DOHH2 (cell line): ENCODE results near the gene FAM53B.

Experiments used
- H3F3A ChIP-seq: fragments of 200-600 bp; sonication (generic), shearing (Covaris generic); 2 replicates; pipeline ENCODE4 v1.6.0; 2016; ENCODE audit warnings: antibody characterized with exemption, mild to moderate bottlenecking; ENCODE audit not compliant: control insufficient read depth, insufficient read depth
- H3K27ac ChIP-seq: fragments of 200-600 bp; sonication (generic); 2 replicates; pipeline ENCODE4 v1.5.1; 2014; ENCODE audit warnings: low read depth, mild to moderate bottlenecking, low read length, moderate library complexity
- H3K27me3 ChIP-seq: fragments of 200-600 bp; sonication (generic); 2 replicates; pipeline ENCODE4 v1.6.1; 2014; ENCODE audit warnings: mild to moderate bottlenecking, low read length, mixed read lengths; ENCODE audit not compliant: control insufficient read depth
- H3K36me3 ChIP-seq: fragments of 200-600 bp; sonication (generic); 2 replicates; pipeline ENCODE4 v1.6.1; 2014; ENCODE audit warnings: mild to moderate bottlenecking, low read length, moderate library complexity, mixed read lengths; ENCODE audit not compliant: control insufficient read depth
- H3K4me1 ChIP-seq: fragments of 200-600 bp; sonication (generic); 2 replicates; pipeline ENCODE4 v1.6.1; 2014; ENCODE audit warnings: mild to moderate bottlenecking, low read length, mixed read lengths; ENCODE audit not compliant: control insufficient read depth
- H3K4me2 ChIP-seq: fragments of 200-600 bp; sonication (generic); 2 replicates; pipeline ENCODE4 v1.6.0; 2014; ENCODE audit warnings: mild to moderate bottlenecking, low read length, moderate library complexity
- H3K4me3 ChIP-seq: fragments of 200-600 bp; sonication (generic); 2 replicates; pipeline ENCODE4 v1.5.1; 2014; ENCODE audit warnings: mild to moderate bottlenecking, low read length, mixed read lengths
- H3K79me2 ChIP-seq: fragments of 200-600 bp; sonication (generic); 2 replicates; pipeline ENCODE4 v1.6.1; 2014; ENCODE audit warnings: mild to moderate bottlenecking, low read length, mixed read lengths; ENCODE audit not compliant: control insufficient read depth
- H3K9me2 ChIP-seq: fragments of 200-600 bp; sonication (generic); replicated peaks from 2 replicates; pipeline ENCODE4 v1.6.1; 2014; ENCODE audit warnings: mild to moderate bottlenecking, low read length, mixed read lengths; ENCODE audit not compliant: control insufficient read depth
- H3K9me3 ChIP-seq: fragments of 200-600 bp; sonication (generic); 2 replicates; pipeline ENCODE4 v1.6.1; 2014; ENCODE audit warnings: antibody characterized with exemption, low read length, mixed read lengths; ENCODE audit not compliant: control insufficient read depth, insufficient read depth
- H4K20me1 ChIP-seq: fragments of 200-600 bp; sonication (generic); 2 replicates; pipeline ENCODE4 v1.6.0; 2014; ENCODE audit warnings: low read depth, mild to moderate bottlenecking, antibody characterized with exemption, low read length, moderate library complexity; ENCODE audit not compliant: control insufficient read depth, insufficient read depth
- CTCF ChIP-seq: fragments of 200-600 bp; sonication (generic); IDR thresholded peaks from one replicate; pipeline ENCODE4 v1.5.1; 2014; ENCODE audit warnings: antibody characterized with exemption, mild to moderate bottlenecking, low read depth, low read length; ENCODE audit not compliant: poor library complexity, severe bottlenecking
- EZH2phosphoT487 ChIP-seq: fragments of 200-600 bp; sonication (generic); IDR thresholded peaks from 2 replicates; pipeline ENCODE4 v1.6.1; 2017; ENCODE audit warnings: borderline replicate concordance, mild to moderate bottlenecking, antibody characterized with exemption, low read length, moderate library complexity, mixed read lengths

The FAM53B gene

GRCh38 chr10:124688889-124689670, 55.1 kb downstream of the FAM53B start:
- Histone ChIP-seq H3K9me2 (no peaks in the 10 kb centered on the region), H4K20me1 (no peaks in the 10 kb centered on the region), H3K79me2 (peaks cover 3% of the 10 kb centered on the region; the same call in 1 of the 2 replicates), H3F3A (no peaks in the 10 kb centered on the region), H3K27ac (no peak overlapping the region), H3K36me3 (peaks cover 65% of the 10 kb centered on the region), H3K9me3 (no peaks in the 10 kb centered on the region), H3K4me2 (no peak overlapping the region), H3K4me3 (no peak overlapping the region), H3K4me1 (peaks cover 30% of the 10 kb centered on the region), H3K27me3 (no peaks in the 10 kb centered on the region)
- no peak for TF ChIP-seq CTCF
- no peak for TF ChIP-seq EZH2phosphoT487

- Histone ChIP-seq H3K4me2 (no peak overlapping the region), H3F3A (no peaks in the 10 kb centered on the region), H3K36me3 (peaks cover 67% of the 10 kb centered on the region), H3K27me3 (no peaks in the 10 kb centered on the region), H3K9me2 (no peaks in the 10 kb centered on the region), H3K4me1 (peaks cover 37% of the 10 kb centered on the region), H3K9me3 (no peaks in the 10 kb centered on the region), H3K27ac (no peak overlapping the region), H3K4me3 (no peak overlapping the region), H4K20me1 (no peaks in the 10 kb centered on the region), H3K79me2 (peaks cover 10% of the 10 kb centered on the region)
- TF ChIP-seq CTCF: no peak
- no peak for TF ChIP-seq EZH2phosphoT487
Measured at GRCh38 chr10:124688386-124688785, 55.8 kb downstream of the FAM53B start.

GRCh38 chr10:124686707-124687376, 57.3 kb downstream of the FAM53B start:
- peaks cover 38% of the 10 kb centered on the region for H3K4me1 ChIP-seq
- peaks cover 20% of the 10 kb centered on the region for H3K79me2 ChIP-seq
- no peaks in the 10 kb centered on the region for H3K9me3 ChIP-seq
- H3K27ac ChIP-seq: no peak overlapping the region
- peaks cover 76% of the 10 kb centered on the region for H3K36me3 ChIP-seq
- no peaks in the 10 kb centered on the region for H3K27me3 ChIP-seq
- no peaks in the 10 kb centered on the region for H4K20me1 ChIP-seq
- no peak overlapping the region for H3K4me2 ChIP-seq
- no peaks in the 10 kb centered on the region for H3F3A ChIP-seq
- no peaks in the 10 kb centered on the region for H3K9me2 ChIP-seq
- TF ChIP-seq CTCF: no peak
- TF ChIP-seq EZH2phosphoT487: no peak
- no peak overlapping the region for H3K4me3 ChIP-seq
